HepG2 (cell line): ENCODE measurements around the gene SCAF8.

Source experiments
- KDM5A ChIP-seq: fragments of 200-600 bp; sonication (generic); IDR thresholded peaks from 2 replicates; pipeline ENCODE4 v1.7.0; 2018; ENCODE audit warnings: antibody characterized with exemption, mild to moderate bottlenecking, low read length, borderline replicate concordance
- TBP ChIP-seq: sonication (generic); formaldehyde crosslinking; IDR thresholded peaks from 2 replicates; pipeline ENCODE4 v1.5.0; 2020; ENCODE audit warnings: missing genetic modification reagents
- ZNF24 ChIP-seq: fragments of 450-650 bp; IDR thresholded peaks from 2 replicates; pipeline ENCODE4 v1.6.1; 2017; ENCODE audit warnings: antibody characterized with exemption, mild to moderate bottlenecking
- ZNF30 ChIP-seq: sonication (generic); formaldehyde crosslinking; IDR thresholded peaks from 2 replicates; pipeline ENCODE4 v1.5.0; 2020; ENCODE audit warnings: mild to moderate bottlenecking, missing genetic modification reagents
- ZNF34 ChIP-seq: sonication (generic); formaldehyde crosslinking; IDR thresholded peaks from 2 replicates; pipeline ENCODE4 v1.4.0; 2020; ENCODE audit warnings: mild to moderate bottlenecking, missing genetic modification reagents, borderline replicate concordance
- ZNF44 ChIP-seq: sonication (generic); formaldehyde crosslinking; IDR thresholded peaks from 2 replicates; pipeline ENCODE4 v1.5.1; 2020; ENCODE audit warnings: mild to moderate bottlenecking, missing genetic modification reagents
- ZNF549 ChIP-seq: sonication (generic); formaldehyde crosslinking; IDR thresholded peaks from 2 replicates; pipeline ENCODE4 v1.5.0; 2020; ENCODE audit warnings: missing genetic modification reagents
- TF ChIP-seq, protein P1 (sequence below), 2 experiments: sonication (generic) in 1 of 2; formaldehyde crosslinking in 1 of 2; IDR thresholded peaks; 2 replicates each; pipeline versions ENCODE4 v1.5.1 to v1.6.1; 2011 to 2020; ENCODE audit warnings: borderline replicate concordance in 1 of 2, low read depth in 1 of 2, low read length in 1 of 2, mild to moderate bottlenecking in 1 of 2, missing genetic modification reagents in 1 of 2, moderate library complexity in 1 of 2
- TF ChIP-seq, protein P2 (sequence below), 2 experiments: IDR thresholded peaks; 2 replicates each; pipeline ENCODE4 v1.6.1; 2011 to 2012; ENCODE audit warnings: low read length in 2 of 2, borderline replicate concordance in 1 of 2, low read depth in 1 of 2, mild to moderate bottlenecking in 1 of 2, moderate library complexity in 1 of 2
- TF ChIP-seq, protein P3 (sequence below): sonication (generic); formaldehyde crosslinking; IDR thresholded peaks from 2 replicates; pipeline ENCODE4 v1.4.0; 2020; ENCODE audit warnings: mild to moderate bottlenecking, missing genetic modification reagents
- TF ChIP-seq, protein P4 (sequence below): fragments of 450-650 bp; IDR thresholded peaks from 2 replicates; pipeline ENCODE4 v1.6.1; 2017; ENCODE audit warnings: mild to moderate bottlenecking

DNA sequence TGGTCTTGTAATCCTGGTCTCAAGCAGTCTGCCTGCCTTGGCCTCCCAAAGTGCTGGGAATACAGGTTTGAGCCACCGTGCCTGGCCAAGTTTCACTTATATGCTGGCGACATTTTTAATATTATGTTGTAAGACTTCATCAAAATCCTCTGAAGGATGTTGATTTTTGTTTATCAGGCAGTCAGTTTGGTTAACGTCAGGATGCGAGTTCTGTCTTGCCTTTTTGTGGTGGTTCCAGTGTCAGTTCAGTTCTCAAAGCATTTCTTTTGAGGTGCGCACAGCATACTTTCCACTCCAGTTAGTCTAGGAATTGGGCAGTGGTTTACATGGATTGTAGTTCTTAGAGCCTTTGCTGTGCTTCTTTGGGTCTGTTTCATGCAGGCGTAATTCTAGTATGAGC is 24.9 kb downstream of the SCAF8 start:
- no peak for TF ChIP-seq ZNF34
- TF ChIP-seq, protein P1, sequence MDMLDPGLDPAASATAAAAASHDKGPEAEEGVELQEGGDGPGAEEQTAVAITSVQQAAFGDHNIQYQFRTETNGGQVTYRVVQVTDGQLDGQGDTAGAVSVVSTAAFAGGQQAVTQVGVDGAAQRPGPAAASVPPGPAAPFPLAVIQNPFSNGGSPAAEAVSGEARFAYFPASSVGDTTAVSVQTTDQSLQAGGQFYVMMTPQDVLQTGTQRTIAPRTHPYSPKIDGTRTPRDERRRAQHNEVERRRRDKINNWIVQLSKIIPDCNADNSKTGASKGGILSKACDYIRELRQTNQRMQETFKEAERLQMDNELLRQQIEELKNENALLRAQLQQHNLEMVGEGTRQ (IDR thresholded peaks at IDR 0.05; ENCODE audit: low read depth, low read length) = no peak
- TF ChIP-seq, protein P1 (CRISPR knock-in tag; IDR thresholded peaks at IDR 0.05; ENCODE audit: borderline replicate concordance) = no peak
- TF ChIP-seq ZNF549 (CRISPR knock-in tag) = no peak
- no peak for TF ChIP-seq KDM5A
- no peak for TF ChIP-seq ZNF24
- TF ChIP-seq TBP (CRISPR knock-in tag) = no peak
- TF ChIP-seq ZNF44 (CRISPR knock-in tag) = no peak
- TF ChIP-seq, protein P2, sequence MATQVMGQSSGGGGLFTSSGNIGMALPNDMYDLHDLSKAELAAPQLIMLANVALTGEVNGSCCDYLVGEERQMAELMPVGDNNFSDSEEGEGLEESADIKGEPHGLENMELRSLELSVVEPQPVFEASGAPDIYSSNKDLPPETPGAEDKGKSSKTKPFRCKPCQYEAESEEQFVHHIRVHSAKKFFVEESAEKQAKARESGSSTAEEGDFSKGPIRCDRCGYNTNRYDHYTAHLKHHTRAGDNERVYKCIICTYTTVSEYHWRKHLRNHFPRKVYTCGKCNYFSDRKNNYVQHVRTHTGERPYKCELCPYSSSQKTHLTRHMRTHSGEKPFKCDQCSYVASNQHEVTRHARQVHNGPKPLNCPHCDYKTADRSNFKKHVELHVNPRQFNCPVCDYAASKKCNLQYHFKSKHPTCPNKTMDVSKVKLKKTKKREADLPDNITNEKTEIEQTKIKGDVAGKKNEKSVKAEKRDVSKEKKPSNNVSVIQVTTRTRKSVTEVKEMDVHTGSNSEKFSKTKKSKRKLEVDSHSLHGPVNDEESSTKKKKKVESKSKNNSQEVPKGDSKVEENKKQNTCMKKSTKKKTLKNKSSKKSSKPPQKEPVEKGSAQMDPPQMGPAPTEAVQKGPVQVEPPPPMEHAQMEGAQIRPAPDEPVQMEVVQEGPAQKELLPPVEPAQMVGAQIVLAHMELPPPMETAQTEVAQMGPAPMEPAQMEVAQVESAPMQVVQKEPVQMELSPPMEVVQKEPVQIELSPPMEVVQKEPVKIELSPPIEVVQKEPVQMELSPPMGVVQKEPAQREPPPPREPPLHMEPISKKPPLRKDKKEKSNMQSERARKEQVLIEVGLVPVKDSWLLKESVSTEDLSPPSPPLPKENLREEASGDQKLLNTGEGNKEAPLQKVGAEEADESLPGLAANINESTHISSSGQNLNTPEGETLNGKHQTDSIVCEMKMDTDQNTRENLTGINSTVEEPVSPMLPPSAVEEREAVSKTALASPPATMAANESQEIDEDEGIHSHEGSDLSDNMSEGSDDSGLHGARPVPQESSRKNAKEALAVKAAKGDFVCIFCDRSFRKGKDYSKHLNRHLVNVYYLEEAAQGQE (IDR thresholded peaks at IDR 0.05; ENCODE audit: borderline replicate concordance in 1 of 2, low read depth in 1 of 2, low read length in 2 of 2) = no peak
- TF ChIP-seq, protein P3, sequence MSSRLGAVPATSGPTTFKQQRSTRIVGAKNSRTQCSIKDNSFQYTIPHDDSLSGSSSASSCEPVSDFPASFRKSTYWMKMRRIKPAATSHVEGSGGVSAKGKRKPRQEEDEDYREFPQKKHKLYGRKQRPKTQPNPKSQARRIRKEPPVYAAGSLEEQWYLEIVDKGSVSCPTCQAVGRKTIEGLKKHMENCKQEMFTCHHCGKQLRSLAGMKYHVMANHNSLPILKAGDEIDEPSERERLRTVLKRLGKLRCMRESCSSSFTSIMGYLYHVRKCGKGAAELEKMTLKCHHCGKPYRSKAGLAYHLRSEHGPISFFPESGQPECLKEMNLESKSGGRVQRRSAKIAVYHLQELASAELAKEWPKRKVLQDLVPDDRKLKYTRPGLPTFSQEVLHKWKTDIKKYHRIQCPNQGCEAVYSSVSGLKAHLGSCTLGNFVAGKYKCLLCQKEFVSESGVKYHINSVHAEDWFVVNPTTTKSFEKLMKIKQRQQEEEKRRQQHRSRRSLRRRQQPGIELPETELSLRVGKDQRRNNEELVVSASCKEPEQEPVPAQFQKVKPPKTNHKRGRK (CRISPR knock-in tag) = no peak
- TF ChIP-seq, protein P4, sequence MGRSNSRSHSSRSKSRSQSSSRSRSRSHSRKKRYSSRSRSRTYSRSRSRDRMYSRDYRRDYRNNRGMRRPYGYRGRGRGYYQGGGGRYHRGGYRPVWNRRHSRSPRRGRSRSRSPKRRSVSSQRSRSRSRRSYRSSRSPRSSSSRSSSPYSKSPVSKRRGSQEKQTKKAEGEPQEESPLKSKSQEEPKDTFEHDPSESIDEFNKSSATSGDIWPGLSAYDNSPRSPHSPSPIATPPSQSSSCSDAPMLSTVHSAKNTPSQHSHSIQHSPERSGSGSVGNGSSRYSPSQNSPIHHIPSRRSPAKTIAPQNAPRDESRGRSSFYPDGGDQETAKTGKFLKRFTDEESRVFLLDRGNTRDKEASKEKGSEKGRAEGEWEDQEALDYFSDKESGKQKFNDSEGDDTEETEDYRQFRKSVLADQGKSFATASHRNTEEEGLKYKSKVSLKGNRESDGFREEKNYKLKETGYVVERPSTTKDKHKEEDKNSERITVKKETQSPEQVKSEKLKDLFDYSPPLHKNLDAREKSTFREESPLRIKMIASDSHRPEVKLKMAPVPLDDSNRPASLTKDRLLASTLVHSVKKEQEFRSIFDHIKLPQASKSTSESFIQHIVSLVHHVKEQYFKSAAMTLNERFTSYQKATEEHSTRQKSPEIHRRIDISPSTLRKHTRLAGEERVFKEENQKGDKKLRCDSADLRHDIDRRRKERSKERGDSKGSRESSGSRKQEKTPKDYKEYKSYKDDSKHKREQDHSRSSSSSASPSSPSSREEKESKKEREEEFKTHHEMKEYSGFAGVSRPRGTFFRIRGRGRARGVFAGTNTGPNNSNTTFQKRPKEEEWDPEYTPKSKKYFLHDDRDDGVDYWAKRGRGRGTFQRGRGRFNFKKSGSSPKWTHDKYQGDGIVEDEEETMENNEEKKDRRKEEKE = no peak
- no peak for TF ChIP-seq ZNF30 (CRISPR knock-in tag)
